GM12878 (cell line): ENCODE results near the gene PISD. TPM values are rescaled to one million over a fixed set of nuclear protein-coding genes. Genes with fewer than 3 reads are reported as not detected.

Source experiments
- ATAC-seq: fragments of 200-7000 bp; cut with Tn5 transposase; 3 replicates; pipeline ENCODE4 v1.9.1; 2020; ENCODE audit warnings: mild to moderate bottlenecking, moderate library complexity
- BruUV-seq: library from RNA; stranded (reverse); fragments of 400-500 nt; replicated peaks from 2 replicates; lab custom pipeline; 2021; lab: Mats Ljungman, UMichigan
- CTCF ChIA-PET: fragments of 300-600 bp; sonication (Branson Sonifier 250); formaldehyde crosslinking; extraction: SDS; loops from one replicate; lab custom pipeline; 2021; ENCODE audit warnings: inconsistent platforms; lab: Yijun Ruan, JAX
- POLR2A ChIA-PET: fragments of 350-600 bp; formaldehyde crosslinking; extraction: SDS; loops from one replicate; lab custom pipeline; 2021; ENCODE audit warnings: inconsistent platforms; lab: Charles Lee
- RAD21 ChIA-PET: fragments of 300-600 bp; sonication (Branson Sonifier 250); formaldehyde crosslinking; loops from one replicate; lab custom pipeline; 2023; ENCODE audit warnings: antibody characterized with exemption; ENCODE audit not compliant: unreplicated experiment; lab: Charles Lee
- SMC1A ChIA-PET: fragments of 300-600 bp; sonication (Branson Sonifier 250); formaldehyde crosslinking; loops from one replicate; lab custom pipeline; 2023; ENCODE audit not compliant: unreplicated experiment, uncharacterized antibody; lab: Charles Lee
- DNase-seq: peaks from one replicate; pipeline ENCODE4 v3.0.0-alpha.2; 2011; ENCODE audit warnings: low read depth, low spot score
- FAIRE-seq: peaks from 3 replicates; lab custom pipeline; 2011; peaks lifted over from hg19 to GRCh38; lab: Jason Lieb, UNC
- H2AFZ ChIP-seq: 2 replicates; pipeline ENCODE4 v1.6.0; 2011; ENCODE audit warnings: low read depth, low read length, control low read depth; ENCODE audit not compliant: control insufficient read depth
- H3K27ac ChIP-seq: 2 replicates; pipeline ENCODE4 v1.5.1; 2011; ENCODE audit warnings: control low read depth; ENCODE audit not compliant: control insufficient read depth, insufficient read depth
- H3K27me3 ChIP-seq, 2 experiments: replicated peaks in 1 of 2; 2 replicates each; pipeline versions ENCODE4 v1.6.0 to v1.6.1; 2011; ENCODE audit warnings: low read length in 1 of 2; ENCODE audit not compliant: control insufficient read depth in 2 of 2, insufficient read depth in 2 of 2
- H3K36me3 ChIP-seq, 2 experiments: 2 replicates each; pipeline ENCODE4 v1.5.1; 2011; ENCODE audit warnings: low read length in 1 of 2; ENCODE audit not compliant: control insufficient read depth in 2 of 2, insufficient read depth in 2 of 2
- H3K4me1 ChIP-seq: 2 replicates; pipeline ENCODE4 v1.6.1; 2011; ENCODE audit warnings: mild to moderate bottlenecking, low read length, moderate library complexity, mixed read lengths; ENCODE audit not compliant: control insufficient read depth, insufficient read depth
- H3K4me2 ChIP-seq: 2 replicates; pipeline ENCODE4 v1.6.0; 2011; ENCODE audit warnings: control low read depth; ENCODE audit not compliant: control insufficient read depth, insufficient read depth
- H3K4me3 ChIP-seq: fragments of 200-600 bp; sonication (generic); 2 replicates; pipeline ENCODE4 v1.5.1; 2016
- H3K79me2 ChIP-seq: 2 replicates; pipeline ENCODE4 v1.6.0; 2011; ENCODE audit warnings: low read length; ENCODE audit not compliant: control insufficient read depth, insufficient read depth
- H3K9ac ChIP-seq: 2 replicates; pipeline ENCODE4 v1.8.0; 2011; ENCODE audit warnings: low read length, control low read depth, mixed read lengths; ENCODE audit not compliant: control insufficient read depth, insufficient read depth
- H3K9me3 ChIP-seq: replicated peaks from 3 replicates; pipeline ENCODE4 v1.5.1; 2011; ENCODE audit warnings: mild to moderate bottlenecking, low read length; ENCODE audit not compliant: control insufficient read depth, insufficient read depth
- H4K20me1 ChIP-seq: 2 replicates; pipeline ENCODE4 v1.6.0; 2011; ENCODE audit not compliant: control insufficient read depth, insufficient read depth
- CHD2 ChIP-seq: IDR thresholded peaks from 2 replicates; pipeline ENCODE4 v1.6.1; 2011; ENCODE audit warnings: low read depth, low read length, improper control_type of control experiment, borderline replicate concordance
- CHD4 ChIP-seq: fragments of 200-600 bp; sonication (generic); IDR thresholded peaks from 2 replicates; pipeline ENCODE4 v1.6.1; 2016; ENCODE audit warnings: mild to moderate bottlenecking
- EGR1 ChIP-seq, 2 experiments: IDR thresholded peaks; 1 replicate in 1 of 2; 2 replicates in 1 of 2; pipeline ENCODE4 v1.6.1; 2011 to 2012; ENCODE audit warnings: low read depth in 2 of 2, low read length in 2 of 2, borderline replicate concordance in 1 of 2, mild to moderate bottlenecking in 1 of 2, moderate library complexity in 1 of 2
- HDAC2 ChIP-seq: fragments of 200-600 bp; sonication (generic); IDR thresholded peaks from 2 replicates; pipeline ENCODE4 v1.6.1; 2017
- NFXL1 ChIP-seq: fragments of 450-650 bp; IDR thresholded peaks from 2 replicates; pipeline ENCODE4 v1.6.1; 2017; ENCODE audit warnings: antibody characterized with exemption, mild to moderate bottlenecking, borderline replicate concordance
- NRF1 ChIP-seq: conservative IDR thresholded peaks from 2 replicates; pipeline ENCODE4 v1.6.1; 2011; ENCODE audit warnings: mild to moderate bottlenecking, low read depth, low read length, improper control_type of control experiment
- RAD21 ChIP-seq: IDR thresholded peaks from 2 replicates; pipeline ENCODE4 v1.6.1; 2011; ENCODE audit warnings: mild to moderate bottlenecking, low read depth, low read length, moderate library complexity; ENCODE audit not compliant: insufficient read depth
- RB1 ChIP-seq: fragments of 450-650 bp; formaldehyde crosslinking; IDR thresholded peaks from 2 replicates; pipeline ENCODE4 v1.6.1; 2017; ENCODE audit warnings: mild to moderate bottlenecking, borderline replicate concordance
- SMARCA5 ChIP-seq: fragments of 450-650 bp; IDR thresholded peaks from 2 replicates; pipeline ENCODE4 v1.6.1; 2017; ENCODE audit warnings: mild to moderate bottlenecking
- SPI1 ChIP-seq: IDR thresholded peaks from 2 replicates; pipeline ENCODE4 v1.6.1; 2011; ENCODE audit warnings: low read depth, mild to moderate bottlenecking, low read length, moderate library complexity, borderline replicate concordance; ENCODE audit not compliant: insufficient read depth
- TBL1XR1 ChIP-seq: IDR thresholded peaks from 2 replicates; pipeline ENCODE4 v1.6.1; 2012; ENCODE audit warnings: low read depth, low read length, improper control_type of control experiment
- WGBS: methylation state at CpG from one replicate; pipeline ENCODE4 v1.1.6; 2016; ENCODE audit warnings: low lambda C conversion rate; ENCODE audit not compliant: insufficient replicate concordance, insufficient coverage; ENCODE audit errors: missing lambda C conversion rate; 5-methylcytosine and 5-hydroxymethylcytosine counted together
- in situ Hi-C: fragments of 300-500 bp; cut with MboI; formaldehyde crosslinking; loops from 9 replicates; pipeline ENCODE4 v1.14.3; 2018; ENCODE audit warnings: mixed read lengths
- intact Hi-C: fragments of 100-400 bp; cut with micrococcal nuclease; formaldehyde crosslinking; loops from one replicate; pipeline ENCODE4 v1.14.2; 2022; ENCODE audit not compliant: unreplicated experiment
- polyA plus RNA-seq, 11 experiments: library from polyadenylated mRNA; depleted of rRNA in 4 of 11; unstranded in 6 of 11; stranded (reverse) in 5 of 11; fragments of >200 nt; fragmentation: Nextera tagmentation in 4 of 11; fragmentation: Illumina TruSeq in 1 of 11; extraction: Ambion mirVana in 4 of 11; extraction: Trizol in 1 of 11; gene quantifications; 1 replicate in 1 of 11; 2 replicates in 10 of 11; pipeline versions ENCODE4 v1.2.1 to v1.2.3, GENCODE V29; 2011 to 2016; ENCODE audit warnings: inconsistent platforms in 2 of 11, missing spikeins in 2 of 11, low read depth in 1 of 11
- total RNA-seq, 4 experiments: library from RNA; depleted of rRNA in 3 of 4; stranded (reverse); fragments of >200 nt in 3 of 4; fragmentation: Illumina TruSeq in 1 of 4; extraction: Trizol in 1 of 4; gene quantifications; 2 replicates each; pipeline versions ENCODE4 v1.2.1 to v1.2.3, GENCODE V29; 2013 to 2021
- TF ChIP-seq, protein P1 (sequence below): IDR thresholded peaks from 2 replicates; pipeline ENCODE4 v1.6.1; 2011; ENCODE audit warnings: mild to moderate bottlenecking, low read depth, low read length, moderate library complexity; ENCODE audit not compliant: insufficient replicate concordance
- TF ChIP-seq, protein P2 (sequence below): fragments of 450-650 bp; IDR thresholded peaks from 2 replicates; pipeline ENCODE4 v1.6.1; 2017; ENCODE audit warnings: borderline replicate concordance

Gene PISD
- total and polyA plus RNA-seq, 10 of the 15 experiments (the other 5 are each of a cell fraction or from before 2014, with no cell fraction given): 25.8 to 62.7 (median 45.8) TPM

DNA sequence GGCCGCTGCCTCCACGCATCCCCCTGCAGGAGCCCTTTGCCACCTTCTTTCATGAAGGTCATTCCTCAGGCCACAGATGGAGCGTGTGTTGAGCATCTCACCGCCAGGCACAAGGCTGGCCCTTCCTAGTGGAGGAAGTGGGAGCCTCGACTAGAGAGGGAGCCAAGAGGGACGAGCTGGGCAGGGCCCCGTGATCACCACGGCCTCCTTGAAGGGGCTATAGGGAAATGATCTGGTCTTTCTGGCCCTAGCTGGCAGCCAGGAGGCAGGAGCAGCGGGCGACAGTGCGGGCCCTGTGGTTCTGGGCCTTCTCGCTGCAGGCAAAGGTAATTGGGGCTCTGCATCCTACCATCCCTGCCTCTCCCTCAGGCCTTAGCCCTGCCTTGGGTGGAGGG lies 49.1 kb downstream of the PISD start:
- intact Hi-C loops: no loop called here
- TF ChIP-seq, protein P1, sequence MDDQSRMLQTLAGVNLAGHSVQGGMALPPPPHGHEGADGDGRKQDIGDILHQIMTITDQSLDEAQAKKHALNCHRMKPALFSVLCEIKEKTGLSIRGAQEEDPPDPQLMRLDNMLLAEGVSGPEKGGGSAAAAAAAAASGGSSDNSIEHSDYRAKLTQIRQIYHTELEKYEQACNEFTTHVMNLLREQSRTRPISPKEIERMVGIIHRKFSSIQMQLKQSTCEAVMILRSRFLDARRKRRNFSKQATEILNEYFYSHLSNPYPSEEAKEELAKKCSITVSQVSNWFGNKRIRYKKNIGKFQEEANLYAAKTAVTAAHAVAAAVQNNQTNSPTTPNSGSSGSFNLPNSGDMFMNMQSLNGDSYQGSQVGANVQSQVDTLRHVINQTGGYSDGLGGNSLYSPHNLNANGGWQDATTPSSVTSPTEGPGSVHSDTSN: no peak
- TF ChIP-seq HDAC2 (no peak), NFXL1 (no peak), TBL1XR1 (no peak)
- in situ Hi-C loops: no loop called here
- Histone ChIP-seq H3K4me2 (no peak overlapping the region), H3K4me3 (no peak overlapping the region), H3K79me2 (no peaks in the 10 kb centered on the region), H4K20me1 (no peaks in the 10 kb centered on the region), H2AFZ (no peak overlapping the region), H3K9ac (no peak overlapping the region), H3K4me1 (peaks cover 16% of the 10 kb centered on the region), H3K27me3 (no peaks in the 10 kb centered on the region), H3K27ac (no peak overlapping the region), H3K9me3 (no peaks in the 10 kb centered on the region), H3K36me3 (peaks cover 18 to 19% of the 10 kb centered on the region in 2 experiments; a peak in 3 of 4 replicates)
- SMC1A ChIA-PET: no interaction called here
- RAD21 ChIA-PET: no interaction called here
- DNase-seq (no peak), ATAC-seq (no peak), FAIRE-seq (no peak)
- CTCF ChIA-PET: no interaction called here
- BruUV-seq: no TSS peak
- WGBS: 83% methylated on average over 12 of the region's 12 CpGs
- POLR2A ChIA-PET: no interaction called here

DNA sequence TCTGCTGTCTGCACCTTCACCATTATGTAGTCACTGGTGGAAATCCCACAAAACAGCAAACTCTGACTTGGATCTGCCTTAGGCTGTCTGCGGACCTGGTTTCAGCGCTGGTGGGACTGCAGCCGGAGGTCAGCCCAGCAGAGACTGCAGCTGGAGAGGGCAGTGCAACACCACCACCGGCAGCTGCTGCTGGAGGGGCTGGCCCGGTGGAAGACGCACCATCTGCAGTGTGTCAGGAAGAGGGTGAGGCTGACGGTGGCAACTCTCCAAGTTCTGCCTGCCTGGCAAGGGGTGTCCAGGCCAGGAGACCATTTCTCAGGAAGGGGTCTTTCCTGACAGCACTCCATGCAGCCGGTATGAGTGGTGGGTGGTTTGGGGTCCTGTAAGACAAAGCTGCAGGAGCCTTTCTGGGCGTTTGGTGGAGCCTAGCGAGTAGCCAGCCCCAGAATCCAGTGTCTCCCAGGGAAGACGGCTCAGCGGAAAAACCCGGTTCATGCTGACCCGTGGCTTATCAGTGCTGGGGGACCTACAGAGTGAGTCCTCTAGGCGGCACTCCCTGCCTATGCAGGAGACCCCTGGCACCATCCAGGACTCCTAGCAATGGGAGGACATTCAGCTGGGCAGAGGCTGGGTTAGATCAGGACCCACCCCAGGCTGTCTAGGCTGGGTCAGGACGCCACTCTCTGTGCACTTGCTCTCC lies 50.8 kb downstream of the PISD start:
- Histone ChIP-seq H3K79me2 (no peaks in the 10 kb centered on the region), H3K4me3 (no peak overlapping the region), H3K9ac (no peak overlapping the region), H3K4me1 (peaks cover 8% of the 10 kb centered on the region), H3K27me3 (no peaks in the 10 kb centered on the region), H3K9me3 (no peaks in the 10 kb centered on the region), H2AFZ (no peak overlapping the region), H3K27ac (no peak overlapping the region), H3K4me2 (no peak overlapping the region), H3K36me3 (peaks cover 9 to 19% of the 10 kb centered on the region in 2 experiments; a peak in 3 of 4 replicates), H4K20me1 (no peaks in the 10 kb centered on the region)
- ATAC-seq (no peak), FAIRE-seq (no peak), DNase-seq (no peak)
- POLR2A ChIA-PET: no interaction called here
- in situ Hi-C loops (no loop called here), intact Hi-C loops (no loop called here)
- BruUV-seq: no TSS peak
- WGBS: 85% methylated on average over 16 of the region's 16 CpGs
- RAD21 ChIA-PET: no interaction called here
- CTCF ChIA-PET: no interaction called here
- SMC1A ChIA-PET: no interaction called here
- no peak for TF ChIP-seq CHD2
- no peak for TF ChIP-seq RAD21
- no peak for TF ChIP-seq NRF1
- TF ChIP-seq SMARCA5: no peak
- TF ChIP-seq EGR1 (IDR thresholded peaks at IDR 0.05; ENCODE audit: borderline replicate concordance in 1 of 2, low read depth in 2 of 2, low read length in 2 of 2): no peak
- no peak for TF ChIP-seq CHD4
- no peak for TF ChIP-seq RB1
- TF ChIP-seq, protein P2, sequence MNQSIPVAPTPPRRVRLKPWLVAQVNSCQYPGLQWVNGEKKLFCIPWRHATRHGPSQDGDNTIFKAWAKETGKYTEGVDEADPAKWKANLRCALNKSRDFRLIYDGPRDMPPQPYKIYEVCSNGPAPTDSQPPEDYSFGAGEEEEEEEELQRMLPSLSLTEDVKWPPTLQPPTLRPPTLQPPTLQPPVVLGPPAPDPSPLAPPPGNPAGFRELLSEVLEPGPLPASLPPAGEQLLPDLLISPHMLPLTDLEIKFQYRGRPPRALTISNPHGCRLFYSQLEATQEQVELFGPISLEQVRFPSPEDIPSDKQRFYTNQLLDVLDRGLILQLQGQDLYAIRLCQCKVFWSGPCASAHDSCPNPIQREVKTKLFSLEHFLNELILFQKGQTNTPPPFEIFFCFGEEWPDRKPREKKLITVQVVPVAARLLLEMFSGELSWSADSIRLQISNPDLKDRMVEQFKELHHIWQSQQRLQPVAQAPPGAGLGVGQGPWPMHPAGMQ: no peak
- TF ChIP-seq SPI1: no peak
